A549 treated with Mapracorat at 1 μM for 4 hours (cell line): Measurements from ENCODE around the gene TARS3. TPM values are rescaled to one million over a fixed set of nuclear protein-coding genes. Genes with fewer than 3 reads are reported as not detected.

Source experiments
- total RNA-seq: library from RNA; stranded (reverse); fragments of 200-300 nt; extraction: Qiagen RNA extraction; gene quantifications from 5 replicates; pipeline ENCODE4 v1.2.3, GENCODE V29; 2022

Gene TARS3
- 6.4 to 9.0 TPM (median 7.6 TPM) in 5 replicates for total RNA-seq

DNA sequence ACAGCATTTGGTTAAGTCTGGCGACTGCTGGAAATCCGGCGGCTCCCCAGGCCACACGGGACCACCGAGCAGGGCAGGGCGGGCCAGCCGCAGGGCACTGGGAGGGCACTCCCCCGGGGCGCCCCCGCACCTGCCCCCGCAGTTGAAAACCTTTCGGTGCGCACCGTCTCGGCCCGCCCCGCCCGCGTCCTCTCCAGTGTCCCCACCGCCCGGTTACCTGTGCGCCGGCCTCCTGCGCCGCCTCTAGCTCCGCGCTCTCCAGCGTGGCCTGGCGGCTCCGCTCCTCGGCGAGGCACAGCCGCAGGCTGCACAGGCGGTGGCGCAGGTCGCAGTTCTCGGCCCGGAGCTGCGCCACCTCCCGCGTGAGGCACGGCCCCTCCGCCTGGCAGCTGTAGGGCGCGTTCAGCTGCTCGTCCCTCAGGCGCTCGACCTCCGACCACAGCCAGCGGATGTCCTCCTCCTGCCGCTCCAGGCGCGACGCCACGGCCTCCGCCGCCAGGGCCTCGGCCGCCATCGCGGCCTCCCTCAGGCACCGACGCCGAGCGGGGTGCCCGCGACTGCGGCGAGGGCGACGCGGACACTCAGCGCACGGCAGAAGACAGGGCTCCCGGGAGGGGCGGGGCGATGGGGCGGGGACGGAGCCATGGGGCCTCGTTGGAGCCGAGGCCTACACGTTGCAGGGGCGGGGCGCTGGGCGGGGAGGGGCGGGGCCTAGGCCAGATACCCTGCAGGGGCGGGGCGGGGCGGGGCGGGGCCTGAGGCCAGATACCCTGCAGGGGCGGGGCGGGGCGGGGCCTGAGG lies at the start of gene TARS3:
TARS3 (minus strand) TSS at position 600 of the 801 bp plus-strand sequence; CDS start at position 514, 86 bp downstream.

DNA sequence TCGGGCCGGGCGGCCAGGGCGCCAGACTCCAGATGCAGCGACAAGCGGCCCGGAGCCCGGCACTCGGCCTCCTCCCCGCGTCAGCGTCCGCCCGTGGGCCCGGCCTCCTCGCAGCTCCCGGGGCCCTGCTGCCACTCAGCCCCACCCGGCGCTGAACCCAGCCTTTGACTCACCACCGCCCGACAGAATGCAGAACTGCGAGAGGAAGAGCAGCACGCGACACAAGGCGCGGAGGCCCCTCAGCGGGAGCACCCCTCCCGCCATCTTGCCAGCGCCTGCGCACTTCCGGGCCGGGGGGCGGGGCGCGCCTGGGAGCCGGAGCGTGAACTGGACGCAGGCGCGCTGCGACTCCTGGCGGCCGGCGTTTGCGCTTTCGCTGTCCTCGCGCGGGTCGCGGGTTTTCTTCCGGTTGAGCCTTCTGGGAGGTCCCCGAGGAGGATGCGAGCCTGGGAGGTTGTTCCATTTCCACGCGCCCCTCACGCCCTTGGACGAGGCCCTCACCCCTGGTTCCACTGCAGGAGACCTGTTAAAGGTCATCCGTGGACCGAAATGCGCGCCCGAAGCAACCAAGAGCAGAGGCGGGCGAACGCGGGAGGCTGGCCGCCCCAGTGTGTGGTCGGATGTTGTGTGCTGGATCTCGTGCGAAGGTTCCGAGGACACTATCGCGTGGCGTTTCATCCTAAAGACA lies 72.0 kb downstream of the TARS3 start, which contains the start of gene TM2D3:
TM2D3 (minus strand) TSS at position 284 of the 688 bp plus-strand sequence; CDS start at position 264, 20 bp downstream.

Other genes starting within 250 kb of the TARS3 start
- 9.0 to 12.4 TPM (median 10.4 TPM) in 5 replicates for gene PCSK6, start 234.8 kb downstream of the TARS3 start, total RNA-seq
- gene TM2D3, start 72.1 kb downstream of the TARS3 start, total RNA-seq = 30.9 to 33.1 TPM (median 32.6 TPM) in 5 replicates
- gene OR4F6, start 79.0 kb upstream of the TARS3 start, total RNA-seq = not detected in 5 replicates
- gene OR4F15, start 87.7 kb upstream of the TARS3 start, total RNA-seq = not detected in 5 replicates